ENCODE measurements around the gene MED17.

The MED17 gene

DNA sequence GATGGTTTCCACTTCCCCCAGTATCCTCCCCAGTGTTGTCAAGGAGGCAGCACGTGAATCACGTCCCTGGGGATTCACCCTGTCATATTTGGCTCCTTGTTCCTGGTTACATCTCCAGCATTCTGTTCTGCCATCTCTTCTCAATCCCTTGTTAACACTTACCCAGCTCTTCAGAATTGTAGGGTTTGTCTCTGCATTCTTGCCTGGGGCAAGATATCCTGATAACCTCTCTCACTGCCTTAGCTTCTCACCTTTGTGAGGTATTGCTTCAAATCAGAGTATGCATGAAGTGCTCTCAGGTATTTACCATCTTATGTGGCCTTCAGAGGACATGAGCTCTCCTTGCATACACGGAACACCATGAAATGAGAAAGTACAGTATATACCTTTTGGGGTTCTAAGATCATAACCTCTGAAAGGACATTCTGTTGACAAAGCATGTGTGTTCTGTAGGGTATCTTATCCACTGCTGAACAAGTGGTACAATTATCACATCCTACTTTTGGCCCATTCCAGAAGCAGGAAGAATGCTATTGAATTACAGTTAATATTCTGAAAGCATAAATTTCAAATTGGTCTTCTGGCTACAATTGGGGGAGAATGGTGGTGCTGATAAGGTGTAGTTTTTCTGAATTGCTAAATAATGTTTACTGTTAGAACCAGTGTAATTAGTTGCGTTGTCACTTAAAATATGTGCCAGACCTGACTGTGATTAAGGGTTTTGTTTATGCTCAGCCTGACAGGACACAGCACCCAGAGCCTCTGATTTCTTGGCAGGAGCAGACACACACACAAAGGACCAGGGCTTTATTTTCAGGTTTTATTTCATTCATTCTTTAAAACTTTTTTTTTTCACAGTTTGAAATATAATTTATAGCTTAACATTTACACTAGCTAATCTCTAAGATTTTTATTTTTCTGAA is 33.6 kb downstream of the MED17 start:
- DNase-seq: no peak

DNA sequence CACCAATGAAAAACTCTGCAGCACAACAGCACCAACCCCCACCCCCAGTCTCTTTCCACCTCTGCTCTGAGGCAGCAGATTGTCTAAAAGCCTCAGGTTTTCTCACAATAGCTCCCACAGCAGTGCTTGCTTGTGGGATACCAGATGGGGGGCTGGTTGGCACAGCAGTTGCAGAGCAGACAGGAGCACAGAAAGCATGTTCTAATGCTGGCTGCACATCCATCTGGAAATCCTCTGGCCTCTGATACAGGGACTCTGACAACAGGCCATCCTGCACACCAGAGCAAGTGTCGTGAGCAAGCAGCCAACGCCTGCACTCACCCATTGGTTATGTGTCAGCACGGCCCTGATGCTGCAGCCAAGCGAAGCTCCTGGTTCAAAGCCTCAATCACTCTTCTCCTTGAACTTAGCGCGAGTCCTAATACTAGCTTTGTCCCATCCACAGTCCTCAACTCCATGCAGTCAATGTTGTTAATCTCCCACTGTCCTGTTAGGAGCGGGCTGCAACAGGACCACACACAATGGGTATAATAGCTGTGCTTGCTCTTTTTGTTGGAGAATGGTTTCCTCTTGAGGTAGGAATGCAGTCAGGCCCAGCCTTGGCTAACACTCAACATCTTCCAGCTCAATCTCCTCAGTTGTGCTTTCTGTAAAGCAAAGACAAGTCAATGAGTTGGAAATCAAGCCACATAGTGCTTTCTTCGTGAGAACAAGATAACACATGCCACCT is 36.0 kb downstream of the MED17 start:
- no peak for DNase-seq

DNA sequence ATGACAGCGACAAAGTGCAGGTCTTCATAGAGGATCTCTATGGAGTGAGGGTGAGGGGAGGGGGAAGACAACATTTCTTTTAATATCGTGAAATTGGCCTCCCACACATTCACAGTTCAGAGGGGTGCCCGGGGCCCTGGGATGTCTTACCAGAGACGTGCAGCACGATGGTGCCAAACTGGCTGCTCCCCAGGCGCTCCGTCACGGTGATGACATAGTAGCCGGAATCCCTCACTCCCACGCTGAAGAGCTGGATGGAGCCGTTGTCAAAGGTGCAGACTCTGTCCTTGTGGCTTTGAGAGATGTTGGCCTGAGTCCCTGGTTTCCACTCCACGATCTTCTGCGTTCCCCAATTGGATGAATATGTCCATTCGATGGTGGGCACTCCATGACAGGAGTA is 36.8 kb downstream of the MED17 start:
- DNase-seq: no peak

DNA sequence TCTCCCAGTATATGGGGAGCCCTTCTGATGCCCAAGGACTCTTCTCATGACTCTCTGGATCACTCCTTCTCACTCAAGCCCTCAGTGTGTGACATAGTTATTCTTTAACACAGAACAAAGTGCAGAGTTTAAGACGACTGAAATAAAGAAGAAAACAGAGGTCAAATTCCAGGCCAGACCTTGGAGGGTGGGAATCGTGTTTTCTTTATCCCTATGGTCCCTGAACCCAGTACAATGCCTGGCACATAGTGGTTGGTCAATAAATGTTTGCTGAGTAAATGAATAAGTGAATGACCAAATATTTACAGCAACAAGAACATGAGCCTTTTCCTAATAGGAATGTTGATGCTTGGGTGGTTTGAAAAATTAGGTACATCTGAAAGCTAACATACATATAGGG is 37.5 kb downstream of the MED17 start:
- no peak for DNase-seq

DNA sequence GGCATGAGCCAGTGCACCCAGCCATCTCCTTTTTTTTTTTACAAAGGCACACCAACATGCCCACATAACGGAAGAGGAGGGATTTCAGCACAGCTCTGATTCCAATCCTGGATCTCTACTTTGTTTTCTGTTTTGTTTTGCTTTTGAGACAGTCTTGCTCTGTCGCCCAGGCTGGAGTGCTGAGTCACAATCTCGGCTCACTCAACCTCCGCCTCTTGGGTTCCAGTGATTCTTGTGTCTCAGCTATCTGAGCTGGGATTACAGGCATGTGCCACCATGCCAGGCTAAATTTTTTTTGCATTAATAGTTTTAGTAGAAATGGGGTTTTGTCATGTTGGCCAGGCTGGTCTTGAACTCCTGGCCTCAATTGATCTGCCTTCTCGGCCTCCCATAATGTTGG is 38.3 kb downstream of the MED17 start:
- DNase-seq: no peak

DNA sequence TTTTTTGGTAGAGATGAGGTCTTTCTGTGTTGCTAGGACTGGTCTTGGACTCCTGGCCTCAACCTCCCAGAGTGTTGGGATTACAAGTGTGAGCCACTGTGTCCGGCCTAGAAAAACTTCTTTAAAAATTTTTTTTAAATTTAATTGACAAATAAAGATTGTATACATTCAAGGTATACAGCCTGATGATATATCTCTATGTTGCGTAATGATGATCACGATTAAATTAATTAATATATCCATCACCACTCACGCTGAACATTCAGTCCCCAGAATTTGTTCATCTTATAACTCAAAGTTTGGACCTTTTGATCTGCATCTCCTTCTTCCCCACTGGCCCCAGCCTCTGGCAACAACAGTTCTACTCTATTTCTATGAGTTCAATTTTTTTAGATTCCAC is 39.1 kb downstream of the MED17 start:
- no peak for DNase-seq

DNA sequence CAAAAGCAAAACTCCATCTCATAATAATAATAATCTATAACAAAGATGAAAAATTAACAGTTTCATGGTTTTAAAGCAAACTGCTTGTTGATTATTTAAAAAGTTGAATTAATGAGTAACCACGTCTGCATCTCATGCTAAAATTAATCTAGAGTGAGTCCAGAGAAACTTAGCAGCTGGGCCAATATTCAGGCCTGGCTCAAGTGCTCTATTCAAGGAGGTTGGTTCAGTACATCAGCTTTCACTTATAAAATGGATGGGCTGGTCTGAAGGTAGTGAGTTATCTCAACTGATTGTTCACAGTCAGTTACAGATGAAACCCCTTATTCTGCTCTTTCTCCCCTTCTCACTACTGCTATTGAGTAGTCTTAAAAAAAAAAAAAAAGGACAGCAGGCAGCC is 43.3 kb downstream of the MED17 start:
- DNase-seq: no peak

DNA sequence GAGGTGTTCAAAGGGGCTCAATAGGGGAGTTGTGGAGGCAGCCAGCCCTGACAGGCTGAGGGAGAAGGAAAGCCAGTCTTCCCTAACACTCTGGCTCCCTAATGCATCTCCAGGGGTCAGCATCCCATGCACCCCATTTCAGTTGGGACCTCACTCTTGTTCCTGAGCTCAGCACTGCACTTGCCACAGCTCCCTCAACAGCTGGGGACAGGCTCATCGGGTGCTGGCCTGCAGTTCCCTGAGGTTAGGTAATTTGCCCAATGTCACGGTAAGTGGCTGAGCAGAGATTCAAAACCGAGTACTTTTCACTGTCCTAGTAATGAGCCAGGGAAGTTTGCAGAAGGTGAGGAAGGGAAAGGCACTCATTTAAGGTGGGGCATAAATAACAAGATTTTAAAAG is 45.5 kb downstream of the MED17 start:
- no peak for DNase-seq

DNA sequence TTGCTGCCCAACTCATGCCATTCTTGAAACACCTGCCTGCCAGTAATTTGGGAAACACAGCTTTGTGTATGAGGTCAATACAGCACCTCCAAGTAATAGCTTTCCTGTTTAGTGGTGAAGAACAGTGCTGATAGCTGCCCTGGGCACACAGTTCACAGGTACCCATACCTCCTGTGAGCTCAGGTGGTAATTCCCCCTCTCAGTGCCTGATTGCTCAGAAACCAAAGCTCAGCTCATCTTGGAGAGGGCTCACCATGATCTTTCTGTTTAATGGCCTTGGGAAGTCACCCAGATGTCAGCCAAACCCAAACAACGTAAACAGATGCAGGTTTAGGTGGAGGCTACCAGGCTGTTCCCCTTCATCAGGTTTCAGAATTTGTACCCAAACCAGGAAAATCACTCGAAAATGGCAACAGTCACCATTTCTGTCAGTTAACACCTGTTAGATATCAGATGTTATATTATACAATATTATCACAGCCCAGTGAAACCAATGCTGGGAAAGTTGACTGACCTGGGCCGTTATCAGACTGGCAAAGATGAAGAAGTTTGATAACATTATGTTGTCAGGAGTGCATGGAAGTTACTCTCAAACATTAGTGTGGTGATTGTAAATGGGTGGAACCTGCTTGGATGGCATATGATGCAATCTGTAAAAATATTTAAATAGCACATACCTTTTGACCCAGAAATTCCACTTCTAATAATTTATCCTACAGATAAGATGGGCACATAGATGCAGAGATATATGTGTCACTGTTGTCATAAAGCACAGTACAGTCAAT is 47.5 kb downstream of the MED17 start:
- no peak for DNase-seq

DNA sequence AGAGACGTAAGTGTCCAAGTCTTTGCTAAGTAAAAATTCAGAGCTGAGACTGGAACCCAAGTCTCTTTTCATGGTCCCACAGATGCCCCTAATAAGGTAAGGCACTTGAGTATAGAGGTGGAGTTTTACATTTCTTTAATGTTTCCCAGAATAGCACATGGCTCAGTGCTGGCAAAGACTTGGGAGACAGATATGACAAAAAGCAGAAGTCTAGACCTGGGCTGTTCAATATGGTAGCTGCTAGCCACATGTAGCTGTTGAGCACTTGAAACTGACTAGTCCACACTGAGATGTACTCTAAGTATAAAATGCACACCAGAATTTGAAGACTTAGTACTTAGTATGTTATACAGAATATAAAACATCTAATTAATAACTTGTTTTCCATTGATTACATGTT is 48.7 kb downstream of the MED17 start:
- no peak for DNase-seq

DNA sequence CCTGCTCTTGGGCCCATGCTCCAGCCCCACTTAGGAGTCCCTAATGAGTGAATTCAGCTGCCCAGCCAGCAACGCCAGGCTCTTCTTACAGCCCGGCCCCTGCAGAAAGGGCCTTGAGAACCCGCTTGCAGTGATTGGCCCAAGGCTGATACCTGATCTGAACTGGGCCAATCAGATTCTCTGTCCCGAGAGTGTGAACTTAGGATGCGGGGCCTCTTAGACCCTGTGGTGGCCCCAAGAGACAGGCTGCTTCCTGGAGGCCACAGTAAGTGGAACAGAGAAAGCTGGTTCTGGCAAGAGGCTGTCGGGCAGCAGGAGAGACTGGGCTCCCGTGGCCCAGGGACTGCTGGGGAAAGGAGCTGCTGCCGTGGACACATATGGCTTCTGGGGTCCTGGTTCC is 54.9 kb downstream of the MED17 start:
- DNase-seq: no peak

DNA sequence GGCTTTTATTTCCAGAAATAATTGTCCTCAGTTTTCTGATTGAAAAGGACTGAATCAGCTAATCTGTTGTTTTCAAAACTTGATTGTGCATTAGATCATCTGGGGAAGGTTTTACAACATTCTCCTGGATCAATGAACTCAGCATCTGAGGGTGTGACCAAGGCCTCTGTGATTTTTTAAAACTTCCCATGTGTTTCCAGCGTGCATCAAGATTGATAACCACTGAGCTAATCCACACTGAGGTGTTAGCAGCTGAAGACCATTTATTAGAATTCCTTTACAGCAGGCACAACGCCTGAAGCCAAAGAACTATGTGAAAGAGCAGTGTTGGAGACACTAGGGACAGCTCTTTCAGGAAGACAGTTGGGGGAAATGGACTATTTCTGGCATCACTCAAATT is 56.1 kb downstream of the MED17 start:
- no peak for DNase-seq

DNA sequence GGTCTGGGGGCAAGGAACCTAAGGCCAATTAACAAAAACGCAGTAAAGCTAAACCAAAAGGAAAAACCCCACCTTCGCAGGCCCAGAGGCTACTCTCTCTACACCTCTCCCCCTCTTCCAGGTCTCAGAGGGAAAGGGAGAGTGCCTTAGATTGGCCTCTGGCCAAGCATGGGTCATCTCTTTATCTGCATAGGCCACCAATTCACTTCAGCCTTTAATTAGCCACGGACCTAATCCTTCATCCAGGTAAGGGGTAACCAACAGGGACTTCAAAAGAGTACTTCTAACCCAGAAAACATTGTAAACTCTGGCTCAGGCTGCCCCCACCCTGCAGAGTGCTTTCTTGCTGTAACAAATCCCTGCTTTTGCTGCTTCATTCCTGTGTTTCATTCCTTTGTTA is 56.9 kb downstream of the MED17 start:
- no peak for DNase-seq

DNA sequence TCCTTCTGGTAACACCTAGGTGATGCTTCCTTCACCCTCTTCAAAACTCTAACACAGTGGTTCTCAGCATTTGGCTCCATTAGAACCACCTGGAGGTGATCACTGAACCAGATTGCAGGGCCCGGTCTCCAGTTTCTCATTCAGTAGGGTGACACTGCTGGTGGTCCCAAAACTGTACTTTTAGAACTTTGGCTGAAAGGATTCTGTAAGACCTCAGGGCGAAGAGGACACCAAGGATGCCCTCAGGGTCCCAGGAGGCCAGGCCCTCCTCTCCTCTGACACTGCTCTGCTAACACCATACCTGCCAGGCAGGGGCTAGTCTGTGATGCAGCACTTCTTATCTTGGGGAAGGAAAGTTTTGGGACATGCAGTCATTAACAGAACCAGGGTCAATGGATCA is 57.4 kb downstream of the MED17 start:
- no peak for DNase-seq

DNA sequence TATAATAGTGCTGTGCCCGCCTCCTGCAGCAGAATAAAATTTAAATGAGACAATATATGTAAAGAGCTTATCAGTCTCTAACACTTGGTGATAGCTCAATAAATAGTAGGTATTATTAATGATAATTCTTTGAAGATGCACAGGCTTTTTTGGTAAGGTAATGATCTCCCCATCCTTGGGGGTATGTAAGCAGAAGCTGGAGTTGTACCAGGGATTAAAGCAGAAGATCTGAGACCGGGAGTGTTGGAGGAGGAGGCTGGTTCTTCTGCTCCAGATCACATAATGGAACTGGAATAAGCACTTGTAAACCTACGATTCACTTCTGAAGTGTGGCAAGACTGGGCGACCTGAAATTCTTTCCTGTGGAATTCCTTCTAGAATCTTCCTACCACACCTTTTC is 58.0 kb downstream of the MED17 start:
- no peak for DNase-seq

DNA sequence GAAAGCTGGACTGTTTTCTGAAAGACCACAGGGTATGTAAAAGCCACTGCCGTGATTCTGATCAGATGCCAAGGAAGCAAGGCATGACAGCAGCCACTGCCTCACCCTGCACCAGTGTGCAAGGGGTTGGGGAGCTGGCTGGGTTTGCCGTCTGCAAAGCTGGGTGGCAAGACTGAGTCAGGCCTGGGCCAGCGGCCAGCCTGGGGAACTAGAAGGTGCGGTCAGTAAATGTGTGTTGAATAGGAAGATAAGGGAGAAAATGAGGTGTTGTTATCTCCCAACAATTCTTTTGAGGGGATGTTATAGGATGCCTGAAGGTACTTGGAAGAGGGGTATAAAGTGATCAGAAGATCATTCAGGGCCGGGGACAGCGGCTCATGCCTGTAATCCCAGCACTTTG is 58.4 kb downstream of the MED17 start:
- no peak for DNase-seq

DNA sequence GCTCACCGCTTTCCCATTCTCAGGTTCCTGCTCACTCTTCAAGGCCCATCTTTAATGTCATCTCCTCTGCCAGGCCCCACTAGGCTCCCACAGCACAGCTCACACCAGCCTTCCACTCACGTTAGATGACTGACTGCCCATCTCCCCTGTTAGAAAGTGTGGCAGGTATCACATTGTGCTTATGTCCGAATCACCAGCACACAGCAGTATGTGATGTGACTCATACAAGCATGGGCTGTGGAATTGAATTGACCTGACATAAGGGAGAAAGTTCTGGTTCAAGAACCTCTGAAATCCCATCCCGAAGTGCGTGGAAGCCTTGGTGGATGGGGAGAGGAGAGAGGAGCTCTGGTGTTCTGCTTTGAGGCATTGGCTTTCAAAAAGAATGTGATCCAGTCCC is 59.8 kb downstream of the MED17 start:
- no peak for DNase-seq

DNA sequence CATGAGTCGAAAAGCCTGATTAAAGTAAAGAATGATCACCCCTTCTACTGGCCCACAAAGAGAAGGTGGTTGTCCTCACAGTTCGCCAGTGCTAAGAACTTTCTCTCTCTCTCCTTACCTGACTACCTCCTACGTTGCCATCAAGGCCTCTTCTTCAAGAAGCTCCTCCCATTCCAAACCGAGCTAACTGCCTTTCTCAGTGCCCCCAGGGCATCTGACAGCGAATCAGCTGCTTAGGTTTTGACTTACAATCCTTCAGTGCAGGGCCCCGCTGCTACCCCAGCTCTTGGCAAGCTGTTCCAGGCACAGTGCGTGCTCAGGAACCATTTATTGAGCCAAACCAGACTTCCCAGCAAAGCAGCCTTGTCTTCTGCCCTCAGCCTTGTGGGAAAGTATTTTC is 60.5 kb downstream of the MED17 start:
- DNase-seq: no peak

DNA sequence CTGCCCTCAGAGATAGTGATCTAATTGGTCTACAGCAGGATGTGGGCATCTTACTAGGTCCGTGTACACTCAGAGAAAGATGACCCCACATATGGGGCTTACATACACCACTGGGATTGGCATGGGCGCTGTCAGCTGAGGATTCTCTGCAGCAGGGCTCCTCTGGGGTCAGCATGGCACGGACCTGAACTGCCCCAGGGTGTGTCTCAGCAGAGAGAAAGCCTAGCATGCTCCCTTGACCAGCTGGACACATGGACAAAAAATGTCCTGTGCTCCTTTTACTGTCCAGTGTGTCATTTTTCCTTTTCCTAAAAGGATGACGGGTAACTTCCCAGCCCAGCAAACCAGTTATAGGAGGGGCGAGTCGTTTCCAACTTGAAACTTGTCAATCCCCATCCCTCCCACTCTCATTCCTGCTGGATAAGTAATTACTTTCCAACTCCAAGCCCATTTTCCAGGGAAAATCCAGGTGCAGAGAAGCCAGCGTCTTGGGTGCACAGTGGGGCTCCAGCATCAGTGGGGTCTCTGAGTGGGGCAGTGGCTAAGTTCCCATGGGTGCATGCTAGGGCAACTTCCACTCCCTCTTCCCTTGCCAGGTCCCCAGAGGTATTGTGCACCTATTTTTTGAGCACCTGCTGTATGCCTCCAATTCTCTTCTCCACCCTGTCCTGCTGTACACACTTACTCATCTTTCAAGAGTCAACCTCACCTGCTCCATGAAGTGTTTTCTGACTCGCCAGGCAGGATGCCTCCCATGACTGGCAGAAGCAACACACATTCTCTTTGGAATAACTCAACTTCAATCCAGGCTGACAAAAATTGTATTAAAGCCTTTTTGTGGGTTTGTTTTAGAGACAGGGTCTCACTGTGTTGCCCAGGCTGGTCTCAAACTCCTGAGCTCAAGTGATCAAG is 61.4 kb downstream of the MED17 start:
- no peak for DNase-seq

DNA sequence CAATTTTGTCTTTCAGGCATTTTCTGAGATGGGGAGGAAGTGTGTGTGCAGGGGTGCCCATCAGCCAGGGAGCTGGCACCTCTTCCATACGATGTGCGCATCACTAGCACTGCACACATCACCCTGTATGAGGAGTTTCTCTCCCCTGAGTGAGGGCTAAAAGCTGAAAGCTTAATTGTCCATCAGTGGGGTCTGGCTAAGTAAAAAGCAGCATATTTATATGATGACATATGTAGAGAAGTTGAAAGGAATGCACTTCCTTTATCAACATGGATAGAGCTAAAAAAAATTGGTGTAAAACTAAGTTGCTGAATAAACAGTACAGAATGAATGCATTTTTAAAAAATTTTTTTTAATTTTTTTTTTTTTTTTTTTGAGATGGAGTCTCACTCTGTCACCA is 62.3 kb downstream of the MED17 start:
- no peak for DNase-seq

DNA sequence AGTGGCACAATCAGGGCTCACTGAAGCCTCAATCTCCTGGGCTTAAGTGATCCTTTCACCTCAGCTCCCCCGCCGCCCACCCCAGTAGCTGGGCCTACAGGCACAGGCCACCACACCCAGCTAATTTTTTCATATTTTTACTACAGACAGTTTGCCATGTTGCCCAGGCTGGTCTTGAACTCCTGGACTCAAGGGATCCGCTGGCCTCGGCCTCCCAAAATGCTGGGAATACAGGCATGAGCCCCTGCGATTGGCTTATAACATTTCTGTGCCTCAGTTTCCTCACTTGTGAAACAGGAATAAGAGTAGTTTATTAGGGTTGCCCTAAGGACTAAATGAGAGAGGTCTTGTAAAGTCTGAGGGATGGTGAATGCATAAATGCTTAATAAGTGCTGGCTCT is 65.1 kb downstream of the MED17 start:
- no peak for DNase-seq
